ENCODE measurements around the gene TMEM209. TPM values are rescaled to one million over a fixed set of nuclear protein-coding genes. Genes with fewer than 3 reads are reported as not detected.

The TMEM209 gene
- total RNA-seq, 1 donor from 2014 or later: 22.1 TPM

GRCh38 chr7:130219871-130220270 is 14.7 kb upstream of the TMEM209 start:
- no peaks in the 10 kb centered on the region for H3K27me3 ChIP-seq (ENCODE audit: control insufficient read depth, insufficient read depth, low read length)
- TF ChIP-seq CTCF (IDR thresholded peaks at IDR 0.05; ENCODE audit: insufficient read depth, low read length, poor library complexity, severe bottlenecking): no peak
- no peaks in the 10 kb centered on the region for H3K36me3 ChIP-seq (ENCODE audit: control insufficient read depth, insufficient read depth, low read length)
- no peak overlapping the region for H3K4me3 ChIP-seq (ENCODE audit: low read depth, low read length)
- DNase-seq (ENCODE audit: low read depth): no peak

GRCh38 chr7:130218806-130219620 is 13.8 kb upstream of the TMEM209 start:
- no peak for DNase-seq (ENCODE audit: low read depth)
- no peaks in the 10 kb centered on the region for H3K36me3 ChIP-seq (ENCODE audit: control insufficient read depth, insufficient read depth, low read length)
- no peak overlapping the region for H3K4me3 ChIP-seq (ENCODE audit: low read depth, low read length)
- no peak for TF ChIP-seq CTCF (IDR thresholded peaks at IDR 0.05; ENCODE audit: insufficient read depth, low read length, poor library complexity, severe bottlenecking)
- no peaks in the 10 kb centered on the region for H3K27me3 ChIP-seq (ENCODE audit: control insufficient read depth, insufficient read depth, low read length)

GRCh38 chr7:130216750-130217149 is 11.5 kb upstream of the TMEM209 start:
- no peak for TF ChIP-seq CTCF (IDR thresholded peaks at IDR 0.05; ENCODE audit: insufficient read depth, low read length, poor library complexity, severe bottlenecking)
- no peak for DNase-seq (ENCODE audit: low read depth)
- H3K36me3 ChIP-seq (ENCODE audit: control insufficient read depth, insufficient read depth, low read length): no peaks in the 10 kb centered on the region

GRCh38 chr7:130216025-130216424 is 10.8 kb upstream of the TMEM209 start:
- no peak for TF ChIP-seq CTCF (IDR thresholded peaks at IDR 0.05; ENCODE audit: insufficient read depth, low read length, poor library complexity, severe bottlenecking)
- Histone ChIP-seq H3K4me3 (ENCODE audit: low read depth, low read length) (no peak overlapping the region), H3K36me3 (ENCODE audit: control insufficient read depth, insufficient read depth, low read length) (no peaks in the 10 kb centered on the region), H3K27me3 (ENCODE audit: control insufficient read depth, insufficient read depth, low read length) (no peaks in the 10 kb centered on the region)
- no peak for DNase-seq (ENCODE audit: low read depth)

More at GRCh38 chr7:130216750-130217149, 11.5 kb upstream of the TMEM209 start:
- Histone ChIP-seq H3K27me3 (ENCODE audit: control insufficient read depth, insufficient read depth, low read length) (no peaks in the 10 kb centered on the region), H3K4me3 (ENCODE audit: low read depth, low read length) (no peak overlapping the region)

GRCh38 chr7:130213828-130214227 is 8.6 kb upstream of the TMEM209 start:
- no peak for DNase-seq (ENCODE audit: low read depth)
- TF ChIP-seq CTCF (IDR thresholded peaks at IDR 0.05; ENCODE audit: insufficient read depth, low read length, poor library complexity, severe bottlenecking): no peak
- Histone ChIP-seq H3K36me3 (ENCODE audit: control insufficient read depth, insufficient read depth, low read length) (no peaks in the 10 kb centered on the region), H3K4me3 (ENCODE audit: low read depth, low read length) (no peak overlapping the region), H3K27me3 (ENCODE audit: control insufficient read depth, insufficient read depth, low read length) (no peaks in the 10 kb centered on the region)

Data from kidney epithelial cell (primary cell).